ENCODE results near the gene TTPAL. TPM values are rescaled to one million over a fixed set of nuclear protein-coding genes. Genes with fewer than 3 reads are reported as not detected.

The TTPAL gene
- total RNA-seq, 1 experiment from 2014 or later, result 21.1 TPM

- Histone ChIP-seq H4K5ac (ENCODE audit: insufficient read length, low read depth, low read length) (no peak overlapping the region), H3K23me2 (ENCODE audit: insufficient read length, low read depth, low read length, poor library complexity, severe bottlenecking) (no peaks in the 10 kb centered on the region), H4K8ac (replicated peaks; ENCODE audit: insufficient read length, low read depth, low read length) (no peak overlapping the region), H3K4ac (ENCODE audit: low read depth, low read length) (no peak overlapping the region), H3K79me2 (ENCODE audit: insufficient read depth, low read length) (peaks cover 2% of the 10 kb centered on the region; the same call in 1 of the 2 replicates), H3K27me3 (ENCODE audit: insufficient read depth, low read length) (no peaks in the 10 kb centered on the region), H2BK20ac (ENCODE audit: low read depth, low read length, poor library complexity, severe bottlenecking) (no peak overlapping the region), H2BK120ac (ENCODE audit: low read depth, low read length, poor library complexity, severe bottlenecking) (no peak overlapping the region), H3K9ac (ENCODE audit: extremely low read depth, insufficient read length, low read length) (no peak overlapping the region), H3K9me3 (ENCODE audit: control insufficient read depth, low read depth, low read length) (no peaks in the 10 kb centered on the region), H2BK12ac (ENCODE audit: insufficient read length, low read depth, low read length) (no peak overlapping the region), H3K18ac (ENCODE audit: insufficient read length, low read depth, low read length) (no peak overlapping the region), H4K20me1 (ENCODE audit: control insufficient read depth, insufficient read depth, insufficient read length) (no peaks in the 10 kb centered on the region), H2BK5ac (ENCODE audit: insufficient read length, low read length) (no peak overlapping the region), H3K4me1 (ENCODE audit: insufficient read depth, low read length) (no peaks in the 10 kb centered on the region; the same call in 1 of the 2 replicates), H4K91ac (ENCODE audit: insufficient read length, low read depth, low read length) (no peak overlapping the region), H2AFZ (ENCODE audit: low read length) (no peak overlapping the region), H3K14ac (ENCODE audit: insufficient read depth, low read length) (no peak overlapping the region), H3K4me2 (ENCODE audit: insufficient read depth, insufficient read length, low read length) (no peak overlapping the region), H3K27ac (ENCODE audit: insufficient read length, low read depth, low read length) (no peak overlapping the region), H3K23ac (ENCODE audit: insufficient read length, low read depth, low read length) (no peak overlapping the region), H3K79me1 (ENCODE audit: insufficient read depth, low read depth, low read length, poor library complexity, severe bottlenecking) (peaks cover 5% of the 10 kb centered on the region), H2AK5ac (ENCODE audit: insufficient read length, low read length) (no peak overlapping the region), H2BK15ac (ENCODE audit: low read depth, low read length) (no peak overlapping the region), H3K56ac (ENCODE audit: insufficient read length, low read depth, low read length) (no peak overlapping the region), H3T11ph (ENCODE audit: low read length) (no peak overlapping the region)
- Mint-ChIP-seq H3K36me3 (ENCODE audit: insufficient read depth in 1 of 3, low read depth in 3 of 3) (peaks cover 0 to 16% (median 13%) of the 10 kb centered on the region in 3 experiments; a peak in 5 of 7 replicates), H3K27ac (no peak overlapping the region), H3K4me3 (no peak overlapping the region), H3K9me3 (no peaks in the 10 kb centered on the region), H3K27me3 (ENCODE audit: low read depth) (no peaks in the 10 kb centered on the region), H3K4me1 (0 out of 4 replicates have a peak, but pooled peaks cover 0 to 2% of the 10 kb centered on the region in 2 experiments)
- no CpG with 5 or more reads among the region's 10 CpGs for WGBS (ENCODE audit: extremely low coverage, insufficient read length, low lambda C conversion rate)
- DNase-seq, result no peak
- no peak for TF ChIP-seq CTCF (conservative IDR thresholded peaks at IDR 0.05)
Measured at GRCh38 chr20:44513871-44514270, 38.2 kb downstream of the TTPAL start.

Measured in H9 (cell line).